ENCODE data around the gene GRAMD1B.

GRCh38 chr11:123594188-123594901, 164.3 kb downstream of the GRAMD1B start:
- TF ChIP-seq POLR2AphosphoS5 (IDR thresholded peaks at IDR 0.05; ENCODE audit: low read depth): no peak
- no peak for TF ChIP-seq CTCF (IDR thresholded peaks at IDR 0.05; ENCODE audit: insufficient read depth, low read length)
- no peak for TF ChIP-seq REST (IDR thresholded peaks at IDR 0.05; ENCODE audit: insufficient replicate concordance, low read depth)
- TF ChIP-seq GABPA (IDR thresholded peaks at IDR 0.05; ENCODE audit: low read depth): no peak
- no peak for TF ChIP-seq SPI1 (IDR thresholded peaks at IDR 0.05; ENCODE audit: borderline replicate concordance, low read depth)
